AG20443 (cell line): ENCODE data around the gene KCTD1.

Source experiments
- DNase-seq: peaks from one replicate; pipeline ENCODE4 v3.0.0; 2012; ENCODE audit warnings: low spot score, mixed read lengths

KCTD1 gene

DNA sequence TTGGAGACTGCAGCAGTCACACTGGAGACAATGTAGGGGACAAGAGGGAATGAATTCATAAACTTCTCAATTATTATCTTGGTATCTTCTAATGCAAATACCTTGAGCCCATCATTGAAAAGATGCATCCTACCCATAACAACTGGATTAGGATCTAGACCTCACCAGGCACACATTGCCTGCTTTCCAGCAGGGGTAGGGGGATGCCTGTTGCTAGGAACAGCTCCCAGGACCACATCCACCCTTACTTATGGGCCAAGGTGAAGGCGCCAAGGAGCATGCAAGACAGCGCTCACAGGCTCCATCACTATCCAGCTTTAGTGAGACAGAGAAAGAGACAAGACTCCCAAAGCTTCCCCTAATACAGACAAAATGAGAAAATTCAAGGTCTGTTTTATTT lies 24.4 kb downstream of the KCTD1 start:
- no peak for DNase-seq

DNA sequence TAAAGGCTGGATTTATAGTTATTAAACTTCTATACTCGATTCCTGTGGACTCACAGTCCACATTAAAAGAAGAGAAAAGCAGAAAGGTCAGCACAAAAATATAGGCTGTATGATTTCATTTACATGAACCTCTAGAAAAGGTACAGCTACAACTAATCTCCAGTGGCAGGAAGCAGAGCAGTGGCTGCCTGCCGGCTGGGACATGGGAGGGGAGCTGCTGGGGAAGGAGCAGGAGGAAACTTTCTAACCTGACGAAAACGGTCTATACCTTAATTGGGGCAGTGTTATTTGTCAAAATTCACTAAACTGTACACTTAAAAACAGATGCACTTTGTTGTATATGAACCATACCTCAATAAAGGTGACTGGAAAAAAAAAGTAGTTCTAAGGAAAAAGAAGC lies 26.7 kb downstream of the KCTD1 start:
- no peak for DNase-seq

DNA sequence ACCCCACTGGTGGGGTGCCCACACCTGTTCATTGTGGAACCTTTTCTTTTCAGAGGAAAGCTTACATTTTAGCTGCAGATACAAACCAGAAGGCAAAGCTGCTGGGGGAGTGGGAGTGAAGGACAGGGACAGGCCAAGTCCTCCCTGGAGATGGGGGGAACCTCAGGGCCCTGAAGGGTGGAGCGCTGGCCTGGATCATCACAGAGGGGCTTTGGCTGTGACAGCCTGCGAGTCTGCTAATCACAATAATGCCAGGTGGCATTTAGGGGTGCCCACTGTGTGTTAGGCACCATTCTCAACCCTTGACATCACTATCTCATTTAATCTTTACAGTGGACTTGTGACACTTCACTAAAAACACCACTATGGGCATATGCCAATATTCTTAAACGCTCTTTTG lies 27.4 kb downstream of the KCTD1 start:
- DNase-seq = no peak

DNA sequence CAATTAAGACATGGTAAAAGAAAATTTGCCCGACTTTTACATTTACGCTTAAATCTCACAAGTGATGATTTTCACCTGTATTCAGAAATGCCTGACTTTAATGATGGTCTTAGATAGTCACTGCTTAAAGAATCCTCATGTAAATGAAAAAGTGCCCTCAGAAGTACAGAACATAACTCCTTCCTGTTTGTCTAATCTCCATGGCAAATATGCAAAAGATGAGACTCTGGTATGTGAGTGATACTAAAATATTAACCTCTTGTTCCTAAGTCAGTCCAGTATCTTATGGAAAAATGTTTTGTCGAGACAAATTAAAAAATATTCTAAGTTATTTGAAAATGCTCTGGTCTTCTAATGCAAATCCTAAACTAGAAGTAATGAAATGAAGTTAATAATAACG lies 29.2 kb downstream of the KCTD1 start:
- DNase-seq = no peak

DNA sequence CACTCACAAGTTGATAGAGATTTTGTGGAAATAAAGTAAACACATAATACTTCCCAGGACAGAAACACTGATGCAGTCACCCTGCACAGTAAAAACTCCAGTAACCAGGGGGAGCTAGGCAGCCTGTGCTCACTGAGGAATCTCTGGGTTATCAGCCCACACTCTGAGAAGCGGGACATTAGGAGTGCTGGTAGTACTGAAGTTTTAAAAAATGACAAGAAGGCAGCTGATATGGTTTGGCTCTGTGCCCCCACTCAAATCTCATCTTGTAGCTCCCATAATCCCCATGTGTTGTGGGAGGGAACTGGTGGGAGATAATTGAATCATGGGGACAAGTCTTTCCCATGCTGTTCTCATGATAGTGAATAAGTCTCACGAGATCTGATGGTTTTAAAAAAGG lies 31.4 kb downstream of the KCTD1 start:
- DNase-seq = no peak

DNA sequence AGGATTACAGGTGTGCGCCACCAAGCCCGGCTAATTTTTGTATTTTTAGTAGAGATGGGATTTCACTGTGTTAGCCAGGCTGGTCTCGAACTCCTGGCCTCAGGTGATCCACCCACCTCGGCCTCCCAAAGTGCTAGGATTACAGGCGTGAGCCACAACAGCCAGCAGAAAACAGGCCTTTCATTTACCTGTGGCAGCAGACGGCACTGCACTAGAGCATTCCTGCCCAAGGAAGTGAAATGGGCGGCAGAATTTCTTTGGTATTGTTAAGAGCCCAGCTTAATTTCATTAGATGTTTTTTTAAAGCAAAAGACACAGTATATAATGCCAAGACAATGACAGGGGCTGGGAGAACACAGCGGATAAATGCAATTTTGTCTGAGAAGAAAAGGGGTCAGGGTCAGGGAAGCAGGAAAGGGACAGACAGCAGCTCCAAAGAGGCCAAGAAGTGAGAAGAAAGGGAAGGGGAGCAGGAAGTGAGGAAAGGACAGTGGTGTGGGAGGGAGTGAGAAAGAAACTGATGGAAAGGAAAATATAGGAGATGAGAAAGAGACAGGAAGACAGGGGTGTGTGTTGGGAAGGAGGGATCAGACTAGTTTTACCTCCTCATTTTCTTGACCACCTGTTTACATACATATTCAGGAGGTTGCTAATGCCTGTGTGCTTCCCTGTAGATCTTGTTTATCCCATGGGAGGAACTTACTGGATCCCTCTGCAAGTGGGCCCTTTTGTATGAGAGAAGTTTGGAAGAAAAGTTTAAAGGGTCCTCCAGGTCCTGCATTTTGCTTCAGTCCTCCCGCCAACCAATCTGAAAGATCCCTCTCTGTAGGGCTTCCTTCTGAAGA lies 32.5 kb downstream of the KCTD1 start:
- no peak for DNase-seq

DNA sequence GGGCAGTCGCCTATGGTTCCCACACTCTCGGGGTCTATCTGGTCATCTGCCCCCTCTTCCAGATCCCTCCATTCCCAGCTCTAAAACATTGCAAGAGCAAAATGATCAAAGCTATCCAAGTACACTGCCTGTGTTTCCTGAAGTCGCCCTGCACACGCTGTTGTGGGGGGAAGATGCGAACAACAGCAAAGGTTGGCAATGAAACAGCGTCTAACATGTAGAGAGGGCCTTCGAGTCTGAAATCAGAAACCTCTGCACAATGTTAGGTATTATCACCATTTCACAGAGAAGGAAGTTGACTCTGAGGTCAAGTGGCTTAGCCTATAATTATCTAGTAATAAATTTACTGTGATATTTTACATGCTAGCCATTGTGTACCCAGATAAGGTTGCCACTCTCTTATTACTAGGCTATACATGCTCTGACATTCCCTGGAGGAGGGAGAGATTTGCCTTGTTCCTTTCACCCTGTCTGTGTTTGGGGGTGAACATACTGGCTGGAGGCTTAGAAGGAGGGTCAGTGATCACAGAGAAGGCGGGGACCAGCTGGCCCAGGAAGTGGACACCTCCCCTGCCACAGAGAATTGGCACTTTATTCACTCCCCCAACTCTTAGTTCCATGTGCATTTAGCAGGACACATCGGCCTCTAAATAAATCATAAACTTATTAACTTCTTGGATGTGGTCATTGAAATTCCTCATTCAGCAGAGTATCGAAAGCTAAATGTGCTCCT lies 36.8 kb downstream of the KCTD1 start:
- DNase-seq = no peak

DNA sequence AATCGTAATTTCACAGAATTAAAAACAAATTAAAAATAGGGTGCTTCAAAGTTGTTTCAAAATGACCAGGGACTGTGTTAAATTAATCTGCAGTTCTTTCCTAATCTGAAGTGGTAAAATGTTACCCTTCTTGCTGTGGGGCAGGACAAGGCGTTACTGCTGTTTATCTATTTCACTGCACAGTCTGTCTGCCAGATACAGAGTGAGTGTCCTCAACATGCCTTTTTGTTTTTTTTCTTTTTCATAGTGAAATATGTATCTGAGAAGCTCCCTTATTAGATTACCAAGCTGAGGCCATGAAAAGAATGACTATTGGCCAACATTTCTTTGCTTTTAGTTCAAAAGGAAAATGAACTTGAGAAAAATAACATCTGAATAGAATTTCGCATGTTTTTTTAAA lies 38.0 kb downstream of the KCTD1 start:
- DNase-seq = no peak

DNA sequence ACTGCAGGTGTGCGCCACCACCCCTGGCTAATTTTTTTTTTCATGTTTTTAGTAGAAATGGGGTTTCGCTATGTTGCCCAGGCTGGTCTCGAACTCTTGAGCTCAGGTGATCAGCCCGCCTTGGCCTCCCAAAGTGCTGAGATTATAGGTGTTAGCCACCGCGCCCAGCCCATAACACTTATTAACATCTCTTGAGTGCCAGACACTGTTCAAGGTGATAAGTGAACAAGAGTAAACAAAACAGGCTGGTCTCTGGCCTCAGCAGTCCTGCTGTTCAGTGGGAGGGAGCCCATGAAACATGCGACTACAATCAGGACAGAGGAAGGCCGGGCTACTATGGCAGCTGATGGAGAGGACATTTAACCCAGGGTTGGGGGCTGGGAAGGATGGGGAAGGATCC lies 42.3 kb downstream of the KCTD1 start:
- DNase-seq = no peak

DNA sequence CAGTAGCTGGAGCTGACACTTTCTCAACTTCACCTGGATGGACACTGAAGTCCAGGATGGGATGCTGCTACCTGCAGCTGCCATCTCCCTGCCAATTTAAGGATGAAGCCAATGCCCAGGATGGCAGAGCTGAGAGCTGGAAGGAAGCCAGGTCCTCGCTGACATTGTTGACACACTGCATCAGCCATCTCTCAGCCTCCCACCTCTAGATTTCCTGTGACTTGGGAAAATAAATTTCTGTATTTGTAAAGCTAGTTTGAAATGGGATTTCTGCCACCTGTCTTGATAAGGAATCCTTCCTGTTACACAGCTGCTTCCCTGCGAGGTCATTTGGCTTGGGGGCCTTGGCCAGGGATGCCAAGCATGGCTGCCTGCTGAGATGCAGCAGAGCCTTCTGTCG lies 43.5 kb downstream of the KCTD1 start:
- DNase-seq = no peak

DNA sequence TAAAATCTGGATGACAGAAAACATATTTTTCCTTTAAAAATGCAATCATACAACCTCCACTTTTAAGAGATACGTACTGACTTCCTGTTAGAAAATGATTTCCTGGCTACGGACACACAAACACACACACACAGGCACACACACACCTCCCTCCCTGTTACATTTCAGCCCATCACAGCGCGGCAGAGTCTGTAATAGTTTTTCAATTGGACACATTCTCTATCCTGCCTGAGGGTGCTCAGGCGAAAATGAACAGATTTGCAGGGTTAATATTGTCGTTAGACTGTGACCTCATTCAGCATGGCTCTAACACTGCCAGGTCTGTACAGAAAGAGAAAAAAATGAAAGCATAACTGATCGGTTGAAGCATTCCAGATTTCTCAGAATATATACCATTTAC lies 45.0 kb downstream of the KCTD1 start:
- DNase-seq = no peak

DNA sequence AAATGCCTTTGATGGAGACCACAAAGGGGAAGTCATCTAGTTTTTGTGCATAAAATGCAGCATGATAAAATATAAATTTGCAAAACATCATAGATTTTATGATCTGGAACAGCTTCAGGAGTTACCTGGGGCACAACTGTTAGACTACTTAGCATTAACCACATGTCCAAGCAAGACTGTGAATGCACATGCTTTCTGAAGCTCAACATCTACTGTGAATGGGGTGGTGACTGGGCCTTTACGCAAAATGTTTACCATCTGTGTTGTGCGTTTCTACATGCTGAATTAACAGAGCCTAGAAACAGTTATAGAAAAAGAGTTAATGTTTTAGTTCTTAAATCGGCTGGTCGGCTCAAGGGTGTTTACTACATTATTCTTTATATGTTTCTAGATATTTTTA lies 45.5 kb downstream of the KCTD1 start:
- DNase-seq = no peak

DNA sequence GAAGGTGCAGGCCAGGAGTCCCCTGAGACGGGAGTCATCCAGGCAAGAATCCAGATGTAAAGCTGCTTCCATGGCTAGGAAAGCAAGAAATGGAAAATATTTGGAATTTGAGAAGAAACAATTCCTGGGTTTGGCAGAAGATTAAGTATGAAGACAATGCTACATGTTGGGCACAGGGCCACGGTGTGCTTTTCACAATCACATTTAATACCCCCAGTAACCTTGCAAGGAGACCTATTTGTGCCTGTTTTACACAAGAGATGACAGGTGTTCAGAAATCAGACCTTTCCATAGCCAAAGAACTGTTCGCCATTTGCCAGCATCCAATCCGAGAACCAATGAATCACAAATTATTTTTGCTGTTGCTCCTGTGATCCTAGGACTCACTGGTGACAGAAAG lies 50.5 kb downstream of the KCTD1 start:
- DNase-seq = peak; percentile 28

DNA sequence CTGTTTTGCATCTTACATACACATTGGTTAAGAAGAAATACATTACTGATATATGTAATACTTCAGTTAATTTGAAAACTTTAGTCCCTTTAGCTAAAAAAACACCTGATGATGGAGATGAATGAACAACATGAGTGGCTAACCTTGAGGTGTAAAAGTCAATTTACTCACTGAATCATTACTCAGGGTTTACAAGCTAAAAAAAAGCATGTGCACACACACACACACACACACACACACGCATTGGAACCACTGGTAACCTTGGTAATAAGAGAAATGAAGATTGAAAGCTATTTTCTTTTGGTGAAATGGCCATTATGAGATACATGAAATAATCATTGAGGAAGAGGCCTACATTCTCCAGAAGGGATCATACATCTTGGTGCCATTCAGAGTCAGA lies 51.8 kb downstream of the KCTD1 start:
- DNase-seq = no peak

DNA sequence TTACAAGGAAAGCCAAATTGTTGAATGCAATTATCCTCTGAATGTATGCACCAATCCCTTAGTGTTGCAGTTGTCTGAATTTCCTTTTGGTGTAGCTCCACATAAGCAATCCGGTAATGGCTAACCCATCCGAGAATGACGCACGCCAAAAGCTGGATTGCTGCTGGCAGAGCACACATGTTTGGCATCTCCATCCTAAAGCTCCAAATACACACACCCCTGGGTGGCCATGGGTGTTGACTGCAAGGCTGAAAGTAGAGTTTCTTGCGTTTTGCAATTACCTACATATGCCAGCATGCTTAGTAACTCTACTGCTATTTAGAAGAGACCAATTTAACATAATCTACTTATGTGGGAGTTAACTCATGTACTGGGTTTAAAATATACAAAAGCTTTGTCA lies 53.1 kb downstream of the KCTD1 start:
- no peak for DNase-seq

DNA sequence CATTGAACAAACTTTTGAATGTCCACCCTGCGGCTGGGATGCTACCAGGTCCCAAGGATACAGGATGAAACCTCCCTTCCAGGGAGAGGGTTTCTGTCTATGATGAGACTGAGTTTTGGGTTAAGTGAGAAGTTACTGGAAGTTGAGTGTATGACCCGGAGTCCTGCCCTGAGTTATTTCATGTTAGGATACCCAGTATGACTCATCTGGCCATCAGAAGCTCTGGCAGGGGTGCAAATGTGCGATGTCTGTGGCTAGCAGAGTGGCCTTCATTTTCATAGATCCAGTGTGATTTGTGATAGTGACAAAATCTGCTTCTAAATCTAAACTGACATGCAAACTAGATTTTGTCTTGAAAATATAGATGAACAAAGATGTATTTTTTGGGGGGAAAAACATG lies 55.3 kb downstream of the KCTD1 start:
- DNase-seq = peak; percentile 33

DNA sequence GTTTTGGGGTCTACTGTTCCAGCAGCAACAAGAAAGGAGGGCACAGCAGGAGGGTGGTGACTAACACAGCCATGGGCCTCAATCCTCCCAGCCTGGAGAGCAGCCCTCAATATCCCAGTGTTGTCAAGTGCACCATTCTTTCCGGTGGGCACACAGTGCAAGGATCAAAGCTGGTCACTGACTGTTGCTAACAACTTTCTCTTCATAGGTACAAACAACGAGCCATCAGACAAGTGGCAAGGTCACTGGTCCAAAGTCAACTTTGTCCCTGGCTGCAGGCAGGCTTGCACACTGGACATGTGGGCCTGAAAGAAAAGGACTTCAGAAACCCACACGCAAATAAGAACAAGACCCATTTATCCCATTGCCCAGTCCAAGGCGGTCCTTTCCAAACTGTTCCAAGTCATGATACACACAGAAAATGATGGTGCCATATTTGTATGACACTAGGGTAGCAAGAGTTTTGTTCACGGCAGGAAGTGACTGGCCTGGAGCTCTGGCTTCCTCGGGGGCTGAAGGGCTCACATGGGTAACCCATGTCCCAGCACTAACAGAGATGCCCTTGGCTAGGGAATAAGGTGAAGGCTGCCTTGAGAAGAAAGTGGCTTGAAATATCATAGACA lies 57.0 kb downstream of the KCTD1 start:
- no peak for DNase-seq

DNA sequence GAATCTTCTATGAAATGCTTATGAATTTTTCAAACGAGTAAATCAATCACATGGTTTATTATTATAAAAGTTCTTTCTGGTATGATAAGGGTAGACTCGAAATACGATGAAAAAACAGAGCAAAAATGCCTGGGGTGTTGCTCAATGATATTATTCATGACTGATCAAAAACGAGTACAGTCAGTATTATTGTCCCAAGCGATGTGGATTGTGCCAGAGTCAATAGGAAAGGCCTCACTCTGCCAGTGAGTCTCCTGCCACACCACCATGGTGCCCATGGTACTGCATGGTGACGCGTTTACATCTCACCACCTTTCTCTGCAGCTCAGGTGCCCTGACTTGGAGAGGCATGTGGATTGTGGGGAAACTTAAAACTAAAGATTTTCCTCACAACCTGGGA lies 58.5 kb downstream of the KCTD1 start:
- DNase-seq = no peak

DNA sequence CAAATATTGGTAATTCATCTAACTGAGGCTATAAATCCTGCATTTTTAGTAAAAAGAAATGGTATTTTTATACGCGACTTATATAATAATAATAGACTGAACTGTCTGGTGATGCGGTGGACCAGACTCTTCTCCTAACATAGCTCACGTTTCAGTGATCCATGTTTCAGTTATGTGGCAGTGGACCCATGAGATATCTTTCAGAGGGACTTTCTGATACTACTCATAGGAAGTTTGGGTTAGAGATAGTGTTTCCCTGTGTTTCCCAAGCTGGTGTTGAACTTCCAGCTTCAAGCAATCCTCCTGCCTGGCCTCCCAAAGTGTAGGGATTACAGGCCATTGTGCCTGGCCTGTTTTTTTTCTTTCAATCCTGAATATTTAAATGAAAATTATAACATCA lies 59.2 kb downstream of the KCTD1 start:
- DNase-seq = no peak

DNA sequence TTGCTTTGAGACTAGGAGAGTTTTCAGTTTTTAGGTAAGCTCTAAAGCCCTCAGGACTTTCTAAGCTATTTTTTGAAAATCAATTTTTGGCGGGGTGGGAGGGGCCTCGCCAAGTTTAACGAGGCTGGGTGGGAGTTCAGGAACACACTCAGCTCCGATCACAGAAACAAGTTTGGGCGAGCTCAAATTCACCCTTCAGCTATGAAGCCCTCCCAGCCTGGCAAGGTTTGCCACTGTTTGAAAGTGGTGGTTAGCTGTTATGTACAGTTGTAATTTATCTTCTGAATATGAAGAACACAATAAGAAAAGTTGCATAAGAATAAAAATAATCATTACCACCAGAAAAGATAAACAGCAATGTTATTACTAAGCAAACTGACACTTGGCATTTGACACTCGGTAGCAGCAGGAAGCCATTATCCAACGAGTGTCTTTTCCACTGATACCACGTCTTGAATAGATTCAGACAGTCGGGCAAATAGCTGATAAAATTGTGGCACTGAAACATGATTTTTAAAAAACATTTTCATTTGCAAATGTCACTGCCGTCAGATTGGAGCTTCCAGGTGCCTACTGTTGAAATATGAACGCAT lies 59.8 kb downstream of the KCTD1 start:
- DNase-seq = no peak

DNA sequence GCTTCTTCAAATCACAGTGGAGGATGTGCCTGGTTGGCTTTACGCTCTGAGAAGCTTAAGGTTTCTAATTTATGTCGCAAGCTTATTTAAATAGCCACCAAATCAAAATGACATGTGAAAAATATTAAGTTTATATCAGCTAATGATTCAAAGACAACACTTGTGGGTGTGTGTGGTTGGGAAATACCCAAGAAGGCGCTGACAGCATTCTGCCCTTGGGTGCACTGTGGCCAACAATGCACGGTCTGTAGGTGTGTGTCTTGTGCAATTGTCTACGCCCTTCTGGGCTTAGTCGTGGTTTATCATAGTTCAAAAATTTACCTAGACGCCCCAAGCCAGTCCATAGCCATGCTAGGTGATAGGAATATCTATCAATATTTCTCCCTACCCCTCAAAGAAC lies 60.9 kb downstream of the KCTD1 start:
- no peak for DNase-seq

DNA sequence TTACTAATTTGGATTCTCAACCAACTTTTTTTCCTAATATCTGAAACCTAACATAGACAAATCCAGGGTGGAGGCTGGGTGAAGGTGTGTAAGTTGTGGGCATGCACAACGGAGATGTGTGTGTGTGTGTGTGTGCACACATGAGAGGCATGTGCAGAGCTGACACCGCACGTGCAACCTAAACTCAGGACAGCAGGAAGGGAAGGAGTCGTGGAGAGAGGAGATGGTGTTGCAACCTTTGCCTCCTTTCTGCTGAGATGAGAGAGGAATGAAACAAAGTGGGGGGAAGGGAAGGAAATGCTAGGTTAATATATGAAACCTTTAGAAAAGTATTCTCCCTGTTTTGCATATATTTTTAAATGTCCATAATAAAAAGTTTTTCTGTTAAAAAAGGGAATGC lies 64.7 kb downstream of the KCTD1 start:
- no peak for DNase-seq

DNA sequence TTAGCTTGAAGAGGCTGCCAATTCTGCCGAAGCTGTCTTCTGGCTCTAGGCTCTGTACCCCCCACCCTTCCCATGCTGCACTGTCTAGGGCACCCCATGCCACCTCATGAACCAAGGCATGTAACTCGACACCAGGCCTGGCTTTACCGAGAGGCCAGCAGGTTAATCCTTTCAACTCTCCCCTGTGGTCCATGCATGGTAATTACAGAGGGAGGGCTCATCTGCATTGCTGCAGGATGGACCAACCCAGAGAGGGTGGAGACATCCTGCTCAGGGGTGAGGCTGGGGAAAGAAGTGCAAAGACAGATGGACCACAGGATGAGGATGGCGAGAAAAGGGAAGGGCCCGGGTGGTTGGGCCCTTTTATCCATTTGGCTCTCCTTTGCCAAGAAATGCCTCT lies 65.8 kb downstream of the KCTD1 start:
- DNase-seq = no peak
